RWPE2 (cell line): ENCODE data around the gene LCP2.

Source experiments
- ATAC-seq: fragments of 200-7000 bp; cut with Tn5 transposase; 3 replicates; pipeline ENCODE4 v1.9.1; 2021; ENCODE audit warnings: low read depth
- DNase-seq: peaks from one replicate; pipeline ENCODE4 v3.0.0-alpha.2; 2020; ENCODE audit warnings: low spot score
- H3K27ac ChIP-seq: fragments of 450-650 bp; 2 replicates; pipeline ENCODE4 v1.5.1; 2017; ENCODE audit warnings: mild to moderate bottlenecking; ENCODE audit not compliant: poor library complexity, severe bottlenecking
- H3K27me3 ChIP-seq: fragments of 250-450 bp; sonication (Bioruptor Pico); 2 replicates; pipeline ENCODE4 v1.5.1; 2021; ENCODE audit warnings: mild to moderate bottlenecking, moderate library complexity; ENCODE audit not compliant: insufficient read depth, poor library complexity, severe bottlenecking
- H3K36me3 ChIP-seq: fragments of 250-450 bp; sonication (Bioruptor Pico); 2 replicates; pipeline ENCODE4 v1.5.1; 2020; ENCODE audit warnings: low read depth, mild to moderate bottlenecking, moderate library complexity
- H3K4me1 ChIP-seq: fragments of 250-450 bp; sonication (Bioruptor Pico); 2 replicates; pipeline ENCODE4 v1.5.1; 2021; ENCODE audit warnings: mild to moderate bottlenecking, moderate library complexity; ENCODE audit not compliant: insufficient read depth, poor library complexity, severe bottlenecking
- H3K4me3 ChIP-seq: fragments of 250-450 bp; sonication (Bioruptor Pico); 2 replicates; pipeline ENCODE4 v1.5.1; 2021; ENCODE audit warnings: mild to moderate bottlenecking, moderate library complexity; ENCODE audit not compliant: severe bottlenecking
- H3K9me3 ChIP-seq: fragments of 250-450 bp; sonication (Bioruptor Pico); 2 replicates; pipeline ENCODE4 v1.5.1; 2021; ENCODE audit warnings: mild to moderate bottlenecking, moderate library complexity; ENCODE audit not compliant: severe bottlenecking
- CTCF ChIP-seq: fragments of 450-650 bp; IDR thresholded peaks from one replicate; pipeline ENCODE4 v1.5.1; 2017; ENCODE audit warnings: mild to moderate bottlenecking, moderate library complexity; ENCODE audit not compliant: poor library complexity, severe bottlenecking

LCP2 gene

GRCh38 chr5:170273968-170274710 lies 23.4 kb downstream of the LCP2 start:
- no peaks in the 10 kb centered on the region for H3K4me1 ChIP-seq
- peak; percentile 11 for TF ChIP-seq CTCF
- ATAC-seq, result peak; percentile 40
- no peaks in the 10 kb centered on the region for H3K9me3 ChIP-seq
- no peaks in the 10 kb centered on the region for H3K27me3 ChIP-seq
- no peak for DNase-seq
- no peaks in the 10 kb centered on the region for H3K36me3 ChIP-seq
- no peak overlapping the region for H3K4me3 ChIP-seq
- H3K27ac ChIP-seq, result no peak overlapping the region

DNA sequence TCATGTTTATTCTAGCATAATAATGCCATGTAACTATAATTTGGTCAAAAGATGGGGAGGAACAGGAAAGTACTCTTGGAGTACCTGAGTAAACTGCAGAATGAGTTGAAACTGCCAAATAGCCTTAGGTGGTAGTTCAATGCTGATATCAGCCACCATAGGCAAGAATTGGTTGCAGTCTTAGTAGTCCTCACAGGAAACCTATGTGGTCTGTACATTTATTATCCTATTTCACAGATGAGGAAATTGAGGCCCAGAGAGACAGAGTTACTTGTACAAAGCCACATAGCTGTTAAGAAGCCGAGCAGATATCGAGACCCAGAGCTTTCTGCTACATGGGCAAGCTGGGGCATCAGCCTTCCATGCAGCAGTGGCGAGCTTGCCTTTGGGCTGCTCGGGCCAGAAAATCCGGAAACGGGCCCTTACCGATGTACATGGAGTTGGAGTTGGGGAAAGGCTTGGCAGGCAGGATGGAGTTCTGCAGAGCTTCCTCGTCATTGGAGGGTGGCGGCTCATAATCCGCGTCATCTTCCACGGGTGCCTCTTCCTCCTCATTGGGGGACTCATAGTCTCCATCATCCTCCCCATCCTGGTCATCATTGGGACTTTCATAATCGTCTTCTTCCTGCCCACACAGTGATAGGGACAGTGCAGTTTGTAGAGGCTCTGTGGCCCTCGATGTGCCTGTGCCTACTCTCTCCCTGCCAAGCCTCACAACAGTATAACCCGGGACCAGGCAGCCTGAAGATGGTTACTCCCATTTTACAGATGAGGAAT lies 27.1 kb downstream of the LCP2 start:
- Histone ChIP-seq H3K4me3 (no peak overlapping the region), H3K36me3 (no peaks in the 10 kb centered on the region)

GRCh38 chr5:170269579-170269978 lies 28.0 kb downstream of the LCP2 start:
- TF ChIP-seq CTCF, result no peak
- Histone ChIP-seq H3K4me1 (no peaks in the 10 kb centered on the region), H3K27ac (no peak overlapping the region), H3K27me3 (peaks cover 21% of the 10 kb centered on the region), H3K4me3 (no peak overlapping the region), H3K36me3 (no peaks in the 10 kb centered on the region), H3K9me3 (no peaks in the 10 kb centered on the region)
- no peak for ATAC-seq
- no peak for DNase-seq

More for the DNA sequence above, 27.1 kb downstream of the LCP2 start:
- Histone ChIP-seq H3K4me1 (no peaks in the 10 kb centered on the region), H3K27ac (no peak overlapping the region), H3K9me3 (no peaks in the 10 kb centered on the region), H3K27me3 (peaks cover 19% of the 10 kb centered on the region)
- no peak for ATAC-seq
- no peak for DNase-seq
- no peak for TF ChIP-seq CTCF

- Histone ChIP-seq H3K4me3 (no peak overlapping the region), H3K36me3 (no peaks in the 10 kb centered on the region), H3K4me1 (no peaks in the 10 kb centered on the region), H3K9me3 (no peaks in the 10 kb centered on the region), H3K27ac (no peak overlapping the region), H3K27me3 (peaks cover 21% of the 10 kb centered on the region)
- ATAC-seq (no peak), DNase-seq (no peak)
- TF ChIP-seq CTCF, result no peak
Observed at GRCh38 chr5:170268884-170269283, 28.7 kb downstream of the LCP2 start.

GRCh38 chr5:170268153-170268689 lies 29.4 kb downstream of the LCP2 start:
- no peaks in the 10 kb centered on the region for H3K36me3 ChIP-seq
- TF ChIP-seq CTCF, result peak; percentile 79
- H3K27me3 ChIP-seq, result peaks cover 21% of the 10 kb centered on the region
- no peak overlapping the region for H3K27ac ChIP-seq
- no peak for DNase-seq
- H3K9me3 ChIP-seq, result no peaks in the 10 kb centered on the region
- no peak for ATAC-seq
- H3K4me1 ChIP-seq, result no peaks in the 10 kb centered on the region
- H3K4me3 ChIP-seq, result no peak overlapping the region
